KOPT-K1 (cell line): ENCODE data around the gene STX16.

Experiments used
- H3K27ac ChIP-seq: fragments of 200-600 bp; sonication (generic); 2 replicates; pipeline ENCODE4 v1.5.1; 2016; ENCODE audit warnings: antibody characterized with exemption, mild to moderate bottlenecking, low read depth, low read length; ENCODE audit not compliant: poor library complexity, severe bottlenecking
- H3K36me3 ChIP-seq: fragments of 200-600 bp; sonication (generic); 2 replicates; pipeline ENCODE4 v1.5.1; 2017; ENCODE audit warnings: antibody characterized with exemption, mild to moderate bottlenecking, low read length, moderate library complexity; ENCODE audit not compliant: insufficient read depth
- H3K9me3 ChIP-seq: fragments of 200-600 bp; sonication (generic); 2 replicates; pipeline ENCODE4 v1.5.1; 2017; ENCODE audit warnings: antibody characterized with exemption, low read length, mild to moderate bottlenecking; ENCODE audit not compliant: insufficient read depth, poor library complexity, severe bottlenecking

STX16 gene

DNA sequence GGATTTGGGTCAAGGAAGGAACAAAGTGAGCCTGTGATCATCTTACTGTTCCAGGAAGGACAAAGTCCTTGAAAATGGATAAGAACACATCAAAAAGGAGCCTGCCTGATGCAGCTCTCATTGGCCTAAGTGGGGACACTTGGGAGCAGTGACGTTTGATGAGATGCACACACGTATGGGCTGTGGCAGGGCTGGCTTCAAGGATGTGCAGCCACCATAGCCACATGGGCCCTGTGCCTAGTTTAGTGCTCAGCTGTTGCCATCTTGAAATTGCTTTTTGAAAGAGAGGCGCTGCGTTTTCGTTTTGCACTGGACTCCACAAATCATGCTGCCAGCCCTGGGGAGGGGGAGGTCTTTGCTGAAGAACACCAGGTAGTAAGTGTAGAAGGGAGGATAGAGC, 34.9 kb downstream of the STX16 start:
- Histone ChIP-seq H3K9me3 (no peaks in the 10 kb centered on the region), H3K27ac (no peak overlapping the region), H3K36me3 (peaks cover 9% of the 10 kb centered on the region; the same call in 1 of the 2 replicates)

DNA sequence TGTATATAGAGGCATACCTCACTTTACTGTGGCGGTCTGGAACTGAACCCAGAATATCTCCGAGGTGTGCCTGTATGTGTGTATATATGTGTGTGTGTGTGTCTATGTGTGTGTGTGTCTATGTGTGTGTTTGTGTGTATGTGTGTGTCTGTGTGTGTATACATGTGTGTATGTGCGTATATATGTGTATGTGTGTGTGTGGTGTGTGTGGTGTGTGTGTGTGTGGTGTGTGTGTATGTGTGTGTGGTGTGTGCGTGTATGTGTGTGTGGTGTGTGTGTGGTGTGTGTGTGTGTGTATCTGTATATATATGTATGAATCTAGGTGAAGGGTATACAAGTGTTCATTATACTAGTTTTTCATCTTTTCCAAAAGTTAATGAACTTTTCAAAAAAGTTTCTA, 37.3 kb downstream of the STX16 start:
- Histone ChIP-seq H3K36me3 (peaks cover 9% of the 10 kb centered on the region; the same call in 1 of the 2 replicates), H3K9me3 (no peaks in the 10 kb centered on the region), H3K27ac (no peak overlapping the region)

DNA sequence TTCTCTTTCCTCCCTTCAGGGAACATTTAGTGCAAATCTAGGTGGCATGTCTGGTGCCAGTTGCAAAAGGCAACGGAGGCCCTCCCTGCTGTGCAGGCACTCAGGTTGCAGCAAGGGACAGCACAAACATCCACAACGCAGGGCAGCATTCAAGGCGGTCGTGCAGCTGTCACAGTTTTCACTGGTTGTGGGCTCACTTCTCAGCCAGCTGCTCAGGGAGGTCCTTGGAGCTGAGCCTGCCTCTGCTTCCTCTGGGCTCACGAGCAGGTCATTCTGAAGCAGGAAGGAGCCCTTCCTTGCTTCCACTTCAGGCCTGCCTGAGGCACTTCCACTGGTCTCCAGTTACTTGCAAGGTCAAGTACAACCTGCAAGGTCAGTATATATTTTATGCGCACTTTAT, 37.8 kb downstream of the STX16 start:
- Histone ChIP-seq H3K9me3 (no peaks in the 10 kb centered on the region), H3K36me3 (peaks cover 9% of the 10 kb centered on the region; the same call in 1 of the 2 replicates), H3K27ac (no peak overlapping the region)

DNA sequence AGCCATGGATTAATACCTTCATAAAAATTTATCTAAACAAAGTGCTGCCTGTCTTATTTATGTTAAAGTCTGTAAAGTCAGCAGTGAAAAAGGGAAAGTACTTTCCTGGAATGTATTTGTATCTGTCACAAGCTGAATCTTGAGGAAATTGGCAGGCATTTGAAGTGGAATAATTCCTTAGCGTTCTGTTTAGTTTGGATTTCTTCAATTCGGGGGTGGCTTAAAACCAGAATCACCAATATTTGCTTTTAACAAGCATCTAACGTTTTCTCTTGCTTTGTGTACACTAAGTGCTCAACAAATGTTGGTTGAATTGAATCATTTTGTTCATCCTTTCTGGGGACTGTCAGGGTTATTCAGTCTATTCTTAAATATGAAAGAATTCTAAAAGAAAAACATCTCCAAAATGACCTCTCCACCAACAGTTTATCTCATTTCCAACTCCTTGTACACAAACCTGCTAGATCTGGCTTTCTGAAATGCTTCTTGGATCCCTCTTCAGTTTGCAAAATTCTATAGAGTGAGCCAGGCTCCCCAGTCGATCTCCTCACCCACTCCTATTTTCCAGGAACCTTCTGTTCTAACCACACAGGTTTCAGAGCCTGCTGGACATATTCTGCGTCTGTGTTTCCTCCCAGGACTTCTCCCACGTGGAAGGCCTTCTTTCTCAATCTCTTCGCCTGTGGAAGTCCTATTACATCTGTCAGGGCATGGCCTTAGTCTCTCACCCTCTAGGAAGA, 39.5 kb downstream of the STX16 start:
- Histone ChIP-seq H3K27ac (no peak overlapping the region), H3K9me3 (no peaks in the 10 kb centered on the region), H3K36me3 (peaks cover 2% of the 10 kb centered on the region; the same call in 1 of the 2 replicates)

DNA sequence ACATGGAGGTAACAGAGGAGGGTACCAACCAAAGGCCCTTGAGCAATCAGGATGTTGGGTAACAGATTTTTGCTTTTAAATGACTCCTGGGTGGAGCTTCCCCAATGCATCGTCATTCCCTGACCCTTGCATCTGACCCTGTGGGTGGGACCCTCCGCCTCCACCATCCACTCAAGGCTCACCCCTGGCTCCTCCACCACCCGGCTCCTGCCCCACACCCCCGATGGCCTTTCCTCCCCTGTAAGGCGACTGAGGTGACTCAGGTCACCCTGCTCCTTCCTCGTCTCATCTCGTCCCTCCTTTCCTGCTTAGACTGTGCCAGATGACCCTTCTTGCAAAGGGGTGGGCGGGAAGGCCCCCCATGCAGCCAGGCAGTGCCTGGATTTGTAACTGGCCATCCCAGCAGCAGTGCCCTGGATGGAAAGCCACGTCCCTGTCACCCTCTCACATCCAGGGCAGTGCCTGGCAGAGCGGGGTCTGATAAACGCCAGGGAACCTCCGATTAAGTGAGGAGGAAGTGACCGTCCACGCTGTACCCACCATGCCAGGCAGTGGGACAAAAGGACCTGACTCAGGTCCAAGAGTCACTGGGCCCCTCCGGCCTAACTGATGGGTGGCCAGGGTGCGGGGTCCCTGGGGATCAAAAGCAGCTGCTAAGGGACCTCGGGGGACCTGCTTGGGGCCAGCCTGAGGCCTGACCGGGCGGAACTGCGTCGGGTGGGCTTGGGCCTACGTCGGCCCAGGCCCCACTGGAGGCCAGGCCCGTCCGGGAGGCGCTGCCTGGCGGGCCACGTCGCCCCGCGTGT, 40.9 kb downstream of the STX16 start:
- Histone ChIP-seq H3K9me3 (no peaks in the 10 kb centered on the region), H3K36me3 (no peaks in the 10 kb centered on the region; the same call in 1 of the 2 replicates), H3K27ac (no peak overlapping the region)

DNA sequence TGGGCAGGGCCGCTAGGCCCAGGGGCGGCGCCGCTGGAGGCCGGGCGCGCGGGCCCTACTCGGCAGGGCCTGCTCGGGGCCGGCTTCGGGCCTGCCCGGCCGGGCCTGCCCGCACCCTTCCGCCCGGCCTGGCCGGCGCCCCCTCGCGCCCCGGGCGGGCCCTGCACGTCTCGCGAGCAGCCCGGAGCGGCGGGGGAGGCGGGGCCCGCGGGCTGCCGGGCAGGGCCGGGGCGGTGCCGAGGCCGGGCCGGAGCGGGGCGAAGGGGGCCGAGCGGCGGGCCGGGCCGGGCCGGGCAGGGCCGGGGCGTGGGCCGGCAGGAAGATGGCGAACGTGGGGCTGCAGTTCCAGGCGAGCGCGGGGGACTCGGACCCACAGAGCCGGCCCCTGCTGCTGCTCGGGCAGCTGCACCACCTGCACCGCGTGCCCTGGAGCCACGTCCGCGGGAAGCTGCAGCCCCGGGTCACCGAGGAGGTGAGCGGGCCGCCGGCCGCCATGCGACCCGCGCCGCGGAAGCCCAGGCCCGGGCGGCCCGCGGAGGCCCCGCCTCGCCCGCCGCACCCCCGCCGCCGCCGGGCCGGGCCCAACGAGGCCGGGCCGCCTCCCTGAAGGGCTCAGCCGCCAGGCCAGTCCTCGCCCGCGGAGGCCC, 41.6 kb downstream of the STX16 start, which contains the start of gene NPEPL1:
Gene NPEPL1, plus strand, starts transcription at position 222 of the 647 bp plus-strand sequence. Its CDS starts 101 bp downstream, at position 323.
- Histone ChIP-seq H3K36me3 (peaks cover 5% of the 10 kb centered on the region; the same call in 1 of the 2 replicates), H3K9me3 (no peaks in the 10 kb centered on the region), H3K27ac (peak within 1 kb of the TSS; percentile 31)

DNA sequence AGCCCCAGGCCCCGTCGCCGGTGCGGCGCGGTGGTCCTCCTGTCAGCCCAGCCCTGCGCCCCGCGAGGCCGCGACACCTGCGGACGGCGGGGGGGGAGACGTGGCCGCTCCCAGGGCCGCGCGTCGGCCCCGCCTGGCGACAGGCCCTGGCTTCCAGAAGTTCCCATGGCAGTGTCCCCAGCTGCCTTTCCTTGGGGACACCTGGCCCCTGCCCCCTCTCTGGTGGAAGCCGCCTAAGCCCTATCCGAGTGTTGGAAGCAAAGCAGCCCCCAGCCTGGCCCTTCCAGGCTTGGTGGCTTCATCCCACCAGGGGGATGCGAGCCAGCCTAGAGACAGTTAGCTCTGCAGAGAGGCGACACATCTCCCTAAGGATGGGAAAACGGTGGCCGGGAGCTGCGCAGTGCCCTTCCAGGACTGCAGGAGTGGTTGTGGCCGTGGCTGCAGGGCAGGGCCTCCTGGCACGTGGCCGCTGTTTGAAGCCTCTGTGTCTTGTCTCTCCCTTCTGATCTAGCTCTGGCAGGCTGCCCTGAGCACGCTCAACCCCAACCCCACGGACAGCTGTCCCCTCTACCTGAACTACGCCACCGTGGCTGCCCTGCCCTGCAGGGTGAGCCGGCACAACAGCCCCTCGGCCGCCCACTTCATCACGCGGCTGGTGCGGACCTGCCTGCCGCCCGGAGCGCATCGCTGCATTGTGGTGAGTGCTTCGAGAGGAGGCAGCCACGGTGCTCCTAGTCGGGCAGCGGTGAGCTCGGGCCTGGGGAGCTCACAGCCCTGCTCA, 42.3 kb downstream of the STX16 start:
- peak overlapping the region; percentile 31 for H3K27ac ChIP-seq

DNA sequence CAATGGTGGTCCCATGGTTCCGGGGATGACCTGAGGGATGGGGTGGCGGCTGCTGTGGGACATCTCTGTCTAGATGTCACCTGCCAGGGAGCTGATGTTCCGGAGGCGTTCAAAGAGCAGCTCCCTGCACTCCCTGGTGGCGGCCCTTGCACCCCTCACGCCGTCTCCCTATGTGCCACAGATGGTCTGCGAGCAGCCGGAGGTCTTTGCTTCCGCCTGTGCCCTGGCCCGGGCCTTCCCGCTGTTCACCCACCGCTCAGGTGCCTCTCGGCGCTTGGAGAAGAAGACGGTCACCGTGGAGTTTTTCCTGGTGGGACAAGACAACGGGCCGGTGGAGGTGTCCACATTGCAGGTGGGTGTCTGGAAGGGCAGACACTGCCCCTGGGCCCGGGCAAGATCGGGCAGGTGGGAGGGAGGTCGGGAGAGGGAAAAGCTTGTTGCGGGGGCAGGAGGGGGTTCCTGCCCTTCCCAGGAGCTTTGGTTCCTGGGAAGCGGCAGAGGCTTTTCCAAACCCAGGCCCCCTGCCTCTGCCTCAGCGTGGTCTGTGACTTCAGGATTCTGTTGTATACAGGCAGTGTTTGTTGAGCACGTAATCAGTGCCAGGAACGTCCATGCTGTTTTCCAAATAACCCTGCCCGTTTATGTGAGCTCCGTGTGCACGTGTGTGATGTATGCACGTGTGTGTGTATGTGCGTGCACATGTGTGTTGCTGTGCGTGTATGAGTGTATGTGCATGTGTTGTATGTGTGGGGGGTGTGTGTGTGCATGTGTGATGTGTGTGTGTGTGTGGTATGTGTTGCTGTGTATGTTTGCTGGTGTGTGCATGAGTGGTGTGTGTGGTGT, 43.4 kb downstream of the STX16 start:
- Histone ChIP-seq H3K36me3 (peaks cover 10% of the 10 kb centered on the region; the same call in 1 of the 2 replicates), H3K9me3 (no peaks in the 10 kb centered on the region), H3K27ac (no peak overlapping the region)

More for the DNA sequence above, 42.3 kb downstream of the STX16 start:
- Histone ChIP-seq H3K9me3 (no peaks in the 10 kb centered on the region), H3K36me3 (peaks cover 10% of the 10 kb centered on the region; the same call in 1 of the 2 replicates)

DNA sequence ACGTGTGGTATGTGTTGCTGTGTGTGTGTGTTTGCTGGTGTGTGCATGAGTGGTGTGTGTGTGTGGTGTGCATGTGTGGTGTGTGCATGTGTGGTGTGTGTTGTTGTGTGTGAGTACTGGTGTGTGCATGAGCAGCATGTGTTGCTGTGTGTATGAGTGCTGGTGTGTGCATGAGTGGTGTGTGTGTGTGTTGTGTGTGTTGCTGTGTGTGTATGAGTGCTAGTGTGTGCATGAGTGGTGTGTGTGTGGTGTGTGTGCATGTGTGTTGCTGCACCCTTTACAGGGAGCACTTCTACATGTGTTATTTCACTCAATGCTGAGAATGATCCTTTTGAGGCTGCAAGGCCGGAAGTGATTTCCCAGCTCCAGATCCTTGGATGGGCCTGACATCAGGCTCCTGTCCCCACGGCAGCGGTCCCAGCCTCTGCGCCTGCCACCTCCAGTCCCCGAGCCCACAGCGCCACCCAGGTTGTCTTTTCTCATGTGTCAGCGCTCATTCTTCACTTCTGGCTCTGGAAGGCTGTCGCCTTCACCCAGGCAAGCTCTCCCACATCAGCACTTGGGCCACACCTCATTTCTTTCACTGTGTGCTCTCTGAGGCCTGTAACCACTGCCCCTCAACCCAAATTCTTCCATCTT, 44.1 kb downstream of the STX16 start:
- Histone ChIP-seq H3K9me3 (no peaks in the 10 kb centered on the region), H3K36me3 (peaks cover 14% of the 10 kb centered on the region; the same call in 1 of the 2 replicates), H3K27ac (no peak overlapping the region)

DNA sequence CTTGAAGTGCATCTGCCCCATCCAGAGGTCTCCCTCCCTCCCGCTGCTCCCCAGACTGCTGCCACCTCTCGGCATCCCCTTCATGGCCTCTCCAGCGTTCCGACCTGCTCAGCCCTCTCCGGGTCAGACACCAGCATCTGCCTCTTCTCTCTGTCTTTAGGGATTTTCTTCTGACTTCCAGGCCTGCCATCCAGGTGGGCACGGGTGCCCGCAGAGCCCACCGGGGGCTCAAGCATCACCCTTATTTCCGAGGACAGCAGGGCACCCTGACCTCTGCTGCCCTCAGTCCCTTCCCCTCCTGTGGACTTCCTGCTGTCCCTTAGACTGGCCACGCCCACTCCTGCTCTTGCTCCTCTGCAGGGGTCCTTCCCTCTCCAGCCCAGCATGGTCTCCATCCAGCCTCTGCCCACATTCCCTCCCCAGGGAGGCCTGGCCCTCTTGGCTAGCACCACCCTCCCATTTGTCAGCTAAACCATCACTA, 44.9 kb downstream of the STX16 start:
- Histone ChIP-seq H3K9me3 (no peaks in the 10 kb centered on the region), H3K27ac (no peak overlapping the region), H3K36me3 (peaks cover 19% of the 10 kb centered on the region; the same call in 1 of the 2 replicates)

DNA sequence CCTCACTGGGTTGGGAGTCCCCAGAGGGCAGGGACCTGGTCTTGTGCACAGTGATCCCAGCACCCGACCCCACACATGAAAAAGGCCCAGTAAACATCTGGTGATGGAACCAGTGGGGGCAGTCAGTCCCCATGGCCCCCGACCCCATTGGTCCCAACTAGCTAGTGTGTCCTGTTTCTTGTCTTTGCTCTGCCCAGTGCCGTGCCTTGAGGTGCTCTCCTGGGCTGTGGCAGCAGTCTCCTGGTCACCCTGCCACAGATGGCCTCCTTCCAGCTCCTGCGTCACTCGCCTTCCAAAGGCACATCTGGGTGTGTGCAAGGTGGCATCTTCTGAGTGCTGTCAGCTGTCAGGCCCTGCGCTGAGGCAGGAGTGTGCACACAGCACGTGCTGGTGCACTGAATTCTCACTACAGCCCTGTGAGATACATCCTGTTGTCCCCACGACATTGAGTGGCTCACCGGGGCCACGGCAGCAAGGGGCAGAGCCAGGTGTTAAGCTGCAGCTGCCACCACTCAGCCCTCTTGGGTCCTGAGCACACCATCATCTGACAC, 45.4 kb downstream of the STX16 start:
- Histone ChIP-seq H3K36me3 (peaks cover 19% of the 10 kb centered on the region; the same call in 1 of the 2 replicates), H3K27ac (no peak overlapping the region)

DNA sequence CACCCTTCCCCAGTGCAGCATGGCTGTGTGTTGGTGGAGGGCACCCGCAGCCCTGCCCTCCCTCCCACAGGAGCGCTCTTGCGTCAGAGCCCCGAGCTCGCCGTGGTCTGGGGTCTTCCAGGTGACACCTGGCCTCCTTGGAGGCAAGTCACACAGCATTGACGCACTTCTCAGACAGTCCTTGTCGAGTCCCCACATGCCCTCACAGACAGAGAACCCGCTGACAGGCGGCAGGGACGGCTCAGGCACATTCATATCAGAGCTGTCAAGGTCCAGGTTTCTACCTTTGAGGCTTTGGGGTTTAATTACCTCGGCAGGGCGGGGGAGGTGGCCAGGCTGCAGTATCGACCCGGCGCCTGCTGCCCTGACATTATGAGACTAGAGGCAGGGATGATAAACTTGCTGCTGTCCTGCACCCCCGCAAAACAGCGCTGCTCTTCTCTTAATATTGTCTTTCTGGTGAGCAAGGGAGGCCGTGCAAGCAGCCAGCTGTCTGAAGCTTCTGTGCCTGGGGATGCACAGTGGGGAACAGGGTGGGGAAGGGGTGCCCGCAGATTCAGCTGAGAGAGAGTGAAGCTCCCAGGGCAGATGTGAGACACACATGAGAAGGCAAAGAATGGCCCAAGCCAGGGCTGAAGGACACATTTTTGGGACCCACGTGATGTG, 46.3 kb downstream of the STX16 start:
- peaks cover 19% of the 10 kb centered on the region; the same call in 1 of the 2 replicates for H3K36me3 ChIP-seq
- H3K9me3 ChIP-seq: no peaks in the 10 kb centered on the region
- no peak overlapping the region for H3K27ac ChIP-seq

More for the DNA sequence above, 45.4 kb downstream of the STX16 start:
- no peaks in the 10 kb centered on the region for H3K9me3 ChIP-seq
